ENCODE measurements around the gene TMEM123.
"Not testable (repeated sequence)": the region's sequence is repeated elsewhere in the genome, so short reads cannot be mapped to it uniquely, and the experiment has no call there.

The TMEM123 gene

GRCh38 chr11:102436561-102436960 lies 16.0 kb downstream of the TMEM123 start:
- Histone ChIP-seq H3K79me2 (ENCODE audit: insufficient read depth, low read length) (peaks cover 73% of the 10 kb centered on the region), H3K27ac (ENCODE audit: low read length) (no peak overlapping the region), H3K4me2 (ENCODE audit: insufficient read depth, low read length) (no peak overlapping the region), H3K4me1 (ENCODE audit: insufficient read depth, low read length) (no peaks in the 10 kb centered on the region), H2AFZ (ENCODE audit: low read depth, low read length) (no peak overlapping the region), H3K27me3 (ENCODE audit: insufficient read depth, low read length, poor library complexity) (no peaks in the 10 kb centered on the region), H3K9me3 (ENCODE audit: insufficient read depth, low read length, severe bottlenecking) (peaks cover 13% of the 10 kb centered on the region), H3K36me3 (ENCODE audit: insufficient read depth, low read length) (peaks cover 58% of the 10 kb centered on the region), H4K20me1 (ENCODE audit: insufficient read depth, low read length) (peaks cover 10% of the 10 kb centered on the region), H3K9ac (ENCODE audit: low read depth, low read length) (no peak overlapping the region), H3K4me3 (ENCODE audit: low read depth in 1 of 2, low read length in 2 of 2) (no peak overlapping the region)
- TF ChIP-seq CTCF (IDR thresholded peaks at IDR 0.05; ENCODE audit: borderline replicate concordance, extremely low read depth, low read length, poor library complexity, severe bottlenecking): no peak
- no peak for TF ChIP-seq EZH2 (IDR thresholded peaks at IDR 0.05; ENCODE audit: borderline replicate concordance, low read depth, low read length, severe bottlenecking)
- ATAC-seq (ENCODE audit: insufficient read depth, low read depth) (no peak), DNase-seq (no peak)

- no peak overlapping the region for H3K9ac ChIP-seq (ENCODE audit: low read depth, low read length)
- H3K4me1 ChIP-seq (ENCODE audit: insufficient read depth, low read length): no peaks in the 10 kb centered on the region
- H3K36me3 ChIP-seq (ENCODE audit: insufficient read depth, low read length): peaks cover 60% of the 10 kb centered on the region
- no peak for DNase-seq
- no peak overlapping the region for H3K4me2 ChIP-seq (ENCODE audit: insufficient read depth, low read length)
- peaks cover 11% of the 10 kb centered on the region for H4K20me1 ChIP-seq (ENCODE audit: insufficient read depth, low read length)
- no peak overlapping the region for H2AFZ ChIP-seq (ENCODE audit: low read depth, low read length)
- H3K4me3 ChIP-seq (ENCODE audit: low read depth in 1 of 2, low read length in 2 of 2): no peak overlapping the region
- H3K27me3 ChIP-seq (ENCODE audit: insufficient read depth, low read length, poor library complexity): no peaks in the 10 kb centered on the region
- H3K79me2 ChIP-seq (ENCODE audit: insufficient read depth, low read length): peaks cover 75% of the 10 kb centered on the region
- no peak for ATAC-seq (ENCODE audit: insufficient read depth, low read depth)
- no peak overlapping the region for H3K27ac ChIP-seq (ENCODE audit: low read length)
- peaks cover 13% of the 10 kb centered on the region for H3K9me3 ChIP-seq (ENCODE audit: insufficient read depth, low read length, severe bottlenecking)
- no peak for TF ChIP-seq CTCF (IDR thresholded peaks at IDR 0.05; ENCODE audit: borderline replicate concordance, extremely low read depth, low read length, poor library complexity, severe bottlenecking)
- TF ChIP-seq EZH2 (IDR thresholded peaks at IDR 0.05; ENCODE audit: borderline replicate concordance, low read depth, low read length, severe bottlenecking): no peak
These were observed 16.9 kb downstream of the TMEM123 start for GRCh38 chr11:102435688-102436087.

- not testable (repeated sequence) for H3K4me2 ChIP-seq (ENCODE audit: insufficient read depth, low read length); H3K27me3 ChIP-seq (ENCODE audit: insufficient read depth, low read length, poor library complexity); H3K4me1 ChIP-seq (ENCODE audit: insufficient read depth, low read length); DNase-seq; H3K4me3 ChIP-seq (ENCODE audit: low read depth in 1 of 2, low read length in 2 of 2); ATAC-seq (ENCODE audit: insufficient read depth, low read depth); H3K9ac ChIP-seq (ENCODE audit: low read depth, low read length); H3K27ac ChIP-seq (ENCODE audit: low read length); H2AFZ ChIP-seq (ENCODE audit: low read depth, low read length)
- peaks cover 81% of the 10 kb centered on the region for H3K79me2 ChIP-seq (ENCODE audit: insufficient read depth, low read length)
- peaks cover 67% of the 10 kb centered on the region for H3K36me3 ChIP-seq (ENCODE audit: insufficient read depth, low read length)
- H4K20me1 ChIP-seq (ENCODE audit: insufficient read depth, low read length): peaks cover 29% of the 10 kb centered on the region
- peaks cover 13% of the 10 kb centered on the region for H3K9me3 ChIP-seq (ENCODE audit: insufficient read depth, low read length, severe bottlenecking)
These were observed 19.0 kb downstream of the TMEM123 start for GRCh38 chr11:102433571-102433970.

- not testable (repeated sequence) for H3K9ac ChIP-seq (ENCODE audit: low read depth, low read length); ATAC-seq (ENCODE audit: insufficient read depth, low read depth); H3K4me2 ChIP-seq (ENCODE audit: insufficient read depth, low read length); H3K4me3 ChIP-seq (ENCODE audit: low read depth in 1 of 2, low read length in 2 of 2); H3K4me1 ChIP-seq (ENCODE audit: insufficient read depth, low read length); DNase-seq; H3K27ac ChIP-seq (ENCODE audit: low read length); H3K27me3 ChIP-seq (ENCODE audit: insufficient read depth, low read length, poor library complexity); H2AFZ ChIP-seq (ENCODE audit: low read depth, low read length)
- Histone ChIP-seq H3K79me2 (ENCODE audit: insufficient read depth, low read length) (peaks cover 72% of the 10 kb centered on the region), H4K20me1 (ENCODE audit: insufficient read depth, low read length) (peaks cover 26% of the 10 kb centered on the region; the same call in 1 of the 2 replicates), H3K9me3 (ENCODE audit: insufficient read depth, low read length, severe bottlenecking) (peaks cover 13% of the 10 kb centered on the region), H3K36me3 (ENCODE audit: insufficient read depth, low read length) (peaks cover 60% of the 10 kb centered on the region)
These were observed 20.0 kb downstream of the TMEM123 start for GRCh38 chr11:102432560-102432959.

All from DND-41 (cell line).